ENCODE results near the gene PRDM11. TPM values are rescaled to one million over a fixed set of nuclear protein-coding genes. Genes with fewer than 3 reads are reported as not detected.

PRDM11 gene
- total RNA-seq, 4 donors from 2014 or later: 29.5 to 43.2 (median 33.5) TPM

GRCh38 chr11:45154276-45154675, 7.8 kb downstream of the PRDM11 start:
- Histone ChIP-seq H3K27ac (replicated peaks in 1 of 4) (peak overlapping the region in 3 of 4 donors; percentile 42 to 60 (median 53)), H3K9me3 (no peaks in the 10 kb centered on the region), H3K36me3 (no peaks in the 10 kb centered on the region), H3K4me1 (peaks cover 36 to 81% (median 54%) of the 10 kb centered on the region in 4 donors), H3K4me3 (no peak overlapping the region), H3K27me3 (no peaks in the 10 kb centered on the region)
- WGBS: 98% methylated on average over 6 of the region's 6 CpGs
- intact Hi-C loops (cut with DNase I): no loop called here
- no peak for DNase-seq (ENCODE audit: extremely low spot score)
- TF ChIP-seq CTCF (IDR thresholded peaks at IDR 0.05) (no peak), POLR2AphosphoS5 (IDR thresholded peaks at IDR 0.05) (no peak), EP300 (IDR thresholded peaks at IDR 0.05) (no peak), POLR2A (IDR thresholded peaks at IDR 0.05; ENCODE audit: low read depth) (no peak)

- Histone ChIP-seq H3K36me3 (no peaks in the 10 kb centered on the region), H3K27ac (replicated peaks in 1 of 4) (peak overlapping the region; percentile 22 to 60 (median 48)), H3K9me3 (no peaks in the 10 kb centered on the region), H3K4me1 (peaks cover 36 to 83% (median 61%) of the 10 kb centered on the region in 4 donors), H3K27me3 (no peaks in the 10 kb centered on the region), H3K4me3 (no peak overlapping the region)
- 66% methylated on average over 9 of the region's 11 CpGs for WGBS
- DNase-seq (ENCODE audit: extremely low spot score): no peak
- intact Hi-C loops (cut with DNase I): no loop called here
- TF ChIP-seq POLR2AphosphoS5 (IDR thresholded peaks at IDR 0.05) (no peak), EP300 (IDR thresholded peaks at IDR 0.05) (no peak), POLR2A (IDR thresholded peaks at IDR 0.05; ENCODE audit: low read depth) (no peak), CTCF (IDR thresholded peaks at IDR 0.05) (no peak)
These were observed 8.7 kb downstream of the PRDM11 start for GRCh38 chr11:45155058-45155551.

- no peaks in the 10 kb centered on the region for H3K27me3 ChIP-seq
These were observed 9.3 kb downstream of the PRDM11 start for GRCh38 chr11:45155627-45156180.

GRCh38 chr11:45156201-45156600, 9.8 kb downstream of the PRDM11 start:
- TF ChIP-seq POLR2AphosphoS5 (IDR thresholded peaks at IDR 0.05) (no peak), POLR2A (IDR thresholded peaks at IDR 0.05; ENCODE audit: low read depth) (no peak), CTCF (IDR thresholded peaks at IDR 0.05) (no peak)
- Histone ChIP-seq H3K27me3 (no peaks in the 10 kb centered on the region), H3K36me3 (no peaks in the 10 kb centered on the region), H3K27ac (replicated peaks in 1 of 4) (peak overlapping the region in 2 of 4 donors; percentile 29 to 53), H3K9me3 (no peaks in the 10 kb centered on the region), H3K4me1 (peaks cover 44 to 92% (median 70%) of the 10 kb centered on the region in 4 donors), H3K4me3 (no peak overlapping the region)
- DNase-seq (ENCODE audit: extremely low spot score): no peak
- intact Hi-C loops (cut with DNase I): no loop called here
- 85% methylated on average over 6 of the region's 6 CpGs for WGBS

More at GRCh38 chr11:45155627-45156180, 9.3 kb downstream of the PRDM11 start:
- no peak for DNase-seq (ENCODE audit: extremely low spot score)
- Histone ChIP-seq H3K9me3 (no peaks in the 10 kb centered on the region), H3K27ac (replicated peaks in 1 of 4) (peak overlapping the region; percentile 29 to 60 (median 48)), H3K4me3 (no peak overlapping the region), H3K36me3 (no peaks in the 10 kb centered on the region), H3K4me1 (peaks cover 39 to 87% (median 65%) of the 10 kb centered on the region in 4 donors)
- TF ChIP-seq POLR2AphosphoS5 (IDR thresholded peaks at IDR 0.05): no peak
- TF ChIP-seq POLR2A (IDR thresholded peaks at IDR 0.05; ENCODE audit: low read depth): no peak
- no peak for TF ChIP-seq EP300 (IDR thresholded peaks at IDR 0.05)
- no peak for TF ChIP-seq CTCF (IDR thresholded peaks at IDR 0.05)
- intact Hi-C loops (cut with DNase I): no loop called here
- WGBS: 61% methylated on average over 4 of the region's 4 CpGs
